Measurements from ENCODE around the gene CACNG4. TPM values are rescaled to one million over a fixed set of nuclear protein-coding genes. Genes with fewer than 3 reads are reported as not detected.

Gene CACNG4
- total and polyA plus RNA-seq, 11 donors = 0.08 to 0.88 (median 0.33) TPM; not detected in 8

DNA sequence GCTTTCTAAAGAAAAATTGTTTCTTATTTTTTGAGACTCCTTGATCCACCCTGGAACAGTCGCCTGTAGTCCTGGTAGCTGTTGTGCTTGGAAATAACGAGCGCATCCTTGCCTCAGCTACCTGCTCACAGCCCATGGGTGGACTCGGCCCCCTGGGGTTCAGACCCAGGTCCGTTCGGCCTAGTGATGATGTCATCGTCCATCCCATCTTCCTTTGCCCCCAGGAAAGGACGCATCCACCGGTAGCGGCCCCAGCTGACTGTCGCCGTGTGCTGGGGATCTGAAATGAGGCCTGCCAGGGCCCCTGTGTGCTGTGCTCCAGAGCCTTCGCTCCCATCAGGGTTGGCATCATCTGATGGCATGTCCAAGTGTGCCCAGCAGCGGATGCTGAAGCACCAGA, 67.9 kb downstream of the CACNG4 start:
- Histone ChIP-seq H3K27ac (no peak overlapping the region), H3K36me3 (no peaks in the 10 kb centered on the region), H3K4me3 (no peak overlapping the region), H3K9me3 (no peaks in the 10 kb centered on the region), H3K27me3 (no peaks in the 10 kb centered on the region), H3K4me1 (no peaks in the 10 kb centered on the region)
- TF ChIP-seq POLR2A (IDR thresholded peaks at IDR 0.05) (no peak), CTCF (IDR thresholded peaks at IDR 0.05) (no peak)
- 88 to 93% (median 91%) methylated on average over 7 to 14 of the region's 14 CpGs for WGBS, 4 donors
- no peak for DNase-seq
- ATAC-seq = no peak
- intact Hi-C loops (cut with DNase I) = no loop called here

DNA sequence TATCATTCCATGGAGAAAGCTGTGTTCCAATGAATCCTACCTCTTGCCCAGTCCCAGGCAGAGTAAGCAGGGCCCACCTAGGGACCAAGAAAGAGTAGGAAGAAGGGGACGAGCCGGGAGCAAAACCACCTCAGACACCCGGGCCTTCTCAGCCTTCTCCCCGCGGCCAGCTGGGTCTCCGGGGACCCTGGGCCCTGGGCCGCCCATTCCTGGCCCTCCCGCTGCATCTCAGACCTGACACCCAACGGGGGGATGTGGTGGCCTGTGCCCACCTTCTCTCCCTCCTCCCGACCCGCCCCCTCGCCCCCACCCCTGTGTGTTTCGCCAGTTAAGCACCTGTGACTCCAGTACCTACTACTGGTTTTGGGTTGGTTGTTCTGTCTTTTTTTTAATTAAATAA, 68.5 kb downstream of the CACNG4 start:
- intact Hi-C loops (cut with DNase I) = no loop called here
- Histone ChIP-seq H3K4me1 (no peaks in the 10 kb centered on the region), H3K27me3 (no peaks in the 10 kb centered on the region), H3K27ac (no peak overlapping the region), H3K9me3 (no peaks in the 10 kb centered on the region), H3K4me3 (no peak overlapping the region), H3K36me3 (no peaks in the 10 kb centered on the region)
- TF ChIP-seq POLR2A (IDR thresholded peaks at IDR 0.05) (no peak), CTCF (IDR thresholded peaks at IDR 0.05) (no peak)
- ATAC-seq = no peak
- no peak for DNase-seq
- WGBS, 4 donors = 89 to 94% (median 92%) methylated on average over 13 of the region's 13 CpGs

- intact Hi-C loops (cut with DNase I) = no loop called here
- no peaks in the 10 kb centered on the region for H3K9me3 ChIP-seq
- DNase-seq (no peak), ATAC-seq (peak in 3 of 4 donors; percentile 30 to 66 (median 37))
- no peaks in the 10 kb centered on the region for H3K27me3 ChIP-seq
- H3K27ac ChIP-seq = no peak overlapping the region
- no peaks in the 10 kb centered on the region for H3K36me3 ChIP-seq
- WGBS, 4 donors = 61 to 86% (median 77%) methylated on average over 7 to 9 of the region's 9 CpGs
- H3K4me1 ChIP-seq = no peaks in the 10 kb centered on the region
- TF ChIP-seq CTCF (IDR thresholded peaks at IDR 0.05) (no peak), POLR2A (IDR thresholded peaks at IDR 0.05) (no peak)
- no peak overlapping the region for H3K4me3 ChIP-seq
Measured at GRCh38 chr17:67033613-67034012, 69.1 kb downstream of the CACNG4 start.

GRCh38 chr17:67035131-67036083, 70.9 kb downstream of the CACNG4 start:
- Histone ChIP-seq H3K4me1 (no peaks in the 10 kb centered on the region), H3K4me3 (no peak overlapping the region), H3K9me3 (no peaks in the 10 kb centered on the region), H3K27me3 (no peaks in the 10 kb centered on the region), H3K36me3 (no peaks in the 10 kb centered on the region), H3K27ac (no peak overlapping the region)
- ATAC-seq (no peak), DNase-seq (no peak)
- 75 to 86% (median 79%) methylated on average over 10 to 11 of the region's 11 CpGs for WGBS, 4 donors
- TF ChIP-seq POLR2A (IDR thresholded peaks at IDR 0.05) = no peak
- TF ChIP-seq CTCF (IDR thresholded peaks at IDR 0.05) = no peak
- intact Hi-C loops (cut with DNase I) = no loop called here

Data from heart left ventricle (tissue), 16 donors.